ENCODE measurements around the gene APLF. TPM values are rescaled to one million over a fixed set of nuclear protein-coding genes. Genes with fewer than 3 reads are reported as not detected.

APLF gene
- total and polyA plus RNA-seq, 10 of the 15 experiments (the other 5 are each of a cell fraction or from before 2014, with no cell fraction given), result 0.66 to 2.8 (median 1.8) TPM

DNA sequence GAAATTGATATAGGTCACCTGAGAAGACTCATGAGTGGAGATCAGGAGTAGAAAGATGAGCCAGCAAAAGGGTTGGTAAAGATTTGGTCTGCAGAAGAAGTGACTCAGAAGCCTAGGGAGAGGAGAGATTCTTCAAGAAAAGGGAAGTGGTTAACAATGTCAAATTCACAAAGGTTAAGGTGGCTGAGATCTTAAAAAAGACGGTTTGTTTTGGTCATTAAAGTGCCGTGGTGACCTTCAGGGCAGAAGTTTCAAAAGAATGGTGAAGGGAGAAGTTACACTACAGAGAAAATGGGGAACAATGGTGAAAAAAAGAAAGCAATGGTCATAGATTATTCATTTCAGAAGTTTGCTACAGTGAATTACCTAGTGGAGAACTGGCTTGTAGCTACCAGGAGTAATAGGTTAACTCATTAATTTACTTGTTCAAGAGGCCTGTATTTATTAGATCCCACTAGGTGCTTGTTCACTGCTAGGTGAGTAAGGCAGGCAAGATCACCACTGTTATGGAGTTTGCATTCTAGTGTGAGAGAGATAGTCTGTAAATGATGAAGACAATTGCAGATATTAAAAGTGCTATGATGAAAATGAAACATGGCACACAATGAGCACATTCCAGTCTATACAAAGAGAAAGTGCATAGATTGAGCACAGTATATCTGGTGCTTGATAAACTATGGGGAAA lies 43.3 kb upstream of the APLF start (continued):
- TF ChIP-seq, protein P1, sequence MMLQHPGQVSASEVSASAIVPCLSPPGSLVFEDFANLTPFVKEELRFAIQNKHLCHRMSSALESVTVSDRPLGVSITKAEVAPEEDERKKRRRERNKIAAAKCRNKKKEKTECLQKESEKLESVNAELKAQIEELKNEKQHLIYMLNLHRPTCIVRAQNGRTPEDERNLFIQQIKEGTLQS (IDR thresholded peaks at IDR 0.05; ENCODE audit: borderline replicate concordance, extremely low read depth, low read depth, low read length), result no peak
- no peak for TF ChIP-seq NR2C2 (IDR thresholded peaks at IDR 0.05; ENCODE audit: borderline replicate concordance, control insufficient read depth, insufficient read length, low read depth)
- peak; percentile 99 for TF ChIP-seq NBN (IDR thresholded peaks at IDR 0.05)
- TF ChIP-seq POLR2AphosphoS5 (IDR thresholded peaks at IDR 0.05; ENCODE audit: low read length), result peak; percentile 51; the same call in 1 of the 2 replicates
- no peak for TF ChIP-seq WRNIP1 (IDR thresholded peaks at IDR 0.05; ENCODE audit: borderline replicate concordance, low read depth, low read length)
- TF ChIP-seq TCF3 (IDR thresholded peaks at IDR 0.05; ENCODE audit: borderline replicate concordance, insufficient read depth, low read depth, low read length), result no peak
- no peak for TF ChIP-seq KDM1A (IDR thresholded peaks at IDR 0.05; ENCODE audit: borderline replicate concordance)
- TF ChIP-seq, protein P2, sequence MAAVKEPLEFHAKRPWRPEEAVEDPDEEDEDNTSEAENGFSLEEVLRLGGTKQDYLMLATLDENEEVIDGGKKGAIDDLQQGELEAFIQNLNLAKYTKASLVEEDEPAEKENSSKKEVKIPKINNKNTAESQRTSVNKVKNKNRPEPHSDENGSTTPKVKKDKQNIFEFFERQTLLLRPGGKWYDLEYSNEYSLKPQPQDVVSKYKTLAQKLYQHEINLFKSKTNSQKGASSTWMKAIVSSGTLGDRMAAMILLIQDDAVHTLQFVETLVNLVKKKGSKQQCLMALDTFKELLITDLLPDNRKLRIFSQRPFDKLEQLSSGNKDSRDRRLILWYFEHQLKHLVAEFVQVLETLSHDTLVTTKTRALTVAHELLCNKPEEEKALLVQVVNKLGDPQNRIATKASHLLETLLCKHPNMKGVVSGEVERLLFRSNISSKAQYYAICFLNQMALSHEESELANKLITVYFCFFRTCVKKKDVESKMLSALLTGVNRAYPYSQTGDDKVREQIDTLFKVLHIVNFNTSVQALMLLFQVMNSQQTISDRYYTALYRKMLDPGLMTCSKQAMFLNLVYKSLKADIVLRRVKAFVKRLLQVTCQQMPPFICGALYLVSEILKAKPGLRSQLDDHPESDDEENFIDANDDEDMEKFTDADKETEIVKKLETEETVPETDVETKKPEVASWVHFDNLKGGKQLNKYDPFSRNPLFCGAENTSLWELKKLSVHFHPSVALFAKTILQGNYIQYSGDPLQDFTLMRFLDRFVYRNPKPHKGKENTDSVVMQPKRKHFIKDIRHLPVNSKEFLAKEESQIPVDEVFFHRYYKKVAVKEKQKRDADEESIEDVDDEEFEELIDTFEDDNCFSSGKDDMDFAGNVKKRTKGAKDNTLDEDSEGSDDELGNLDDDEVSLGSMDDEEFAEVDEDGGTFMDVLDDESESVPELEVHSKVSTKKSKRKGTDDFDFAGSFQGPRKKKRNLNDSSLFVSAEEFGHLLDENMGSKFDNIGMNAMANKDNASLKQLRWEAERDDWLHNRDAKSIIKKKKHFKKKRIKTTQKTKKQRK (IDR thresholded peaks at IDR 0.05; ENCODE audit: low read depth, low read length), result no peak
- TF ChIP-seq, protein P3, sequence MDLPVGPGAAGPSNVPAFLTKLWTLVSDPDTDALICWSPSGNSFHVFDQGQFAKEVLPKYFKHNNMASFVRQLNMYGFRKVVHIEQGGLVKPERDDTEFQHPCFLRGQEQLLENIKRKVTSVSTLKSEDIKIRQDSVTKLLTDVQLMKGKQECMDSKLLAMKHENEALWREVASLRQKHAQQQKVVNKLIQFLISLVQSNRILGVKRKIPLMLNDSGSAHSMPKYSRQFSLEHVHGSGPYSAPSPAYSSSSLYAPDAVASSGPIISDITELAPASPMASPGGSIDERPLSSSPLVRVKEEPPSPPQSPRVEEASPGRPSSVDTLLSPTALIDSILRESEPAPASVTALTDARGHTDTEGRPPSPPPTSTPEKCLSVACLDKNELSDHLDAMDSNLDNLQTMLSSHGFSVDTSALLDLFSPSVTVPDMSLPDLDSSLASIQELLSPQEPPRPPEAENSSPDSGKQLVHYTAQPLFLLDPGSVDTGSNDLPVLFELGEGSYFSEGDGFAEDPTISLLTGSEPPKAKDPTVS (IDR thresholded peaks at IDR 0.05; ENCODE audit: low read depth, low read length), result no peak
- peak; percentile 99 for TF ChIP-seq SPI1 (IDR thresholded peaks at IDR 0.05; ENCODE audit: borderline replicate concordance, insufficient read depth, low read depth, low read length)
- TF ChIP-seq ZNF217 (IDR thresholded peaks at IDR 0.05), result peak; percentile 95
- peak; percentile 83 for TF ChIP-seq CREM (IDR thresholded peaks at IDR 0.05; ENCODE audit: low read depth)
- TF ChIP-seq, protein P4, sequence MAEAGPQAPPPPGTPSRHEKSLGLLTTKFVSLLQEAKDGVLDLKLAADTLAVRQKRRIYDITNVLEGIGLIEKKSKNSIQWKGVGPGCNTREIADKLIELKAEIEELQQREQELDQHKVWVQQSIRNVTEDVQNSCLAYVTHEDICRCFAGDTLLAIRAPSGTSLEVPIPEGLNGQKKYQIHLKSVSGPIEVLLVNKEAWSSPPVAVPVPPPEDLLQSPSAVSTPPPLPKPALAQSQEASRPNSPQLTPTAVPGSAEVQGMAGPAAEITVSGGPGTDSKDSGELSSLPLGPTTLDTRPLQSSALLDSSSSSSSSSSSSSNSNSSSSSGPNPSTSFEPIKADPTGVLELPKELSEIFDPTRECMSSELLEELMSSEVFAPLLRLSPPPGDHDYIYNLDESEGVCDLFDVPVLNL (IDR thresholded peaks at IDR 0.05; ENCODE audit: low read depth, low read length), result no peak
- TF ChIP-seq, protein P5, sequence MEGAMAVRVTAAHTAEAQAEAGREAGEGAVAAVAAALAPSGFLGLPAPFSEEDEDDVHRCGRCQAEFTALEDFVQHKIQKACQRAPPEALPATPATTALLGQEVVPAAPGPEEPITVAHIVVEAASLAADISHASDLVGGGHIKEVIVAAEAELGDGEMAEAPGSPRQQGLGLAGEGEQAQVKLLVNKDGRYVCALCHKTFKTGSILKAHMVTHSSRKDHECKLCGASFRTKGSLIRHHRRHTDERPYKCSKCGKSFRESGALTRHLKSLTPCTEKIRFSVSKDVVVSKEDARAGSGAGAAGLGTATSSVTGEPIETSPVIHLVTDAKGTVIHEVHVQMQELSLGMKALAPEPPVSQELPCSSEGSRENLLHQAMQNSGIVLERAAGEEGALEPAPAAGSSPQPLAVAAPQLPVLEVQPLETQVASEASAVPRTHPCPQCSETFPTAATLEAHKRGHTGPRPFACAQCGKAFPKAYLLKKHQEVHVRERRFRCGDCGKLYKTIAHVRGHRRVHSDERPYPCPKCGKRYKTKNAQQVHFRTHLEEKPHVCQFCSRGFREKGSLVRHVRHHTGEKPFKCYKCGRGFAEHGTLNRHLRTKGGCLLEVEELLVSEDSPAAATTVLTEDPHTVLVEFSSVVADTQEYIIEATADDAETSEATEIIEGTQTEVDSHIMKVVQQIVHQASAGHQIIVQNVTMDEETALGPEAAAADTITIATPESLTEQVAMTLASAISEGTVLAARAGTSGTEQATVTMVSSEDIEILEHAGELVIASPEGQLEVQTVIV (IDR thresholded peaks at IDR 0.05; ENCODE audit: borderline replicate concordance, partially characterized antibody), result no peak
- TF ChIP-seq, protein P6, sequence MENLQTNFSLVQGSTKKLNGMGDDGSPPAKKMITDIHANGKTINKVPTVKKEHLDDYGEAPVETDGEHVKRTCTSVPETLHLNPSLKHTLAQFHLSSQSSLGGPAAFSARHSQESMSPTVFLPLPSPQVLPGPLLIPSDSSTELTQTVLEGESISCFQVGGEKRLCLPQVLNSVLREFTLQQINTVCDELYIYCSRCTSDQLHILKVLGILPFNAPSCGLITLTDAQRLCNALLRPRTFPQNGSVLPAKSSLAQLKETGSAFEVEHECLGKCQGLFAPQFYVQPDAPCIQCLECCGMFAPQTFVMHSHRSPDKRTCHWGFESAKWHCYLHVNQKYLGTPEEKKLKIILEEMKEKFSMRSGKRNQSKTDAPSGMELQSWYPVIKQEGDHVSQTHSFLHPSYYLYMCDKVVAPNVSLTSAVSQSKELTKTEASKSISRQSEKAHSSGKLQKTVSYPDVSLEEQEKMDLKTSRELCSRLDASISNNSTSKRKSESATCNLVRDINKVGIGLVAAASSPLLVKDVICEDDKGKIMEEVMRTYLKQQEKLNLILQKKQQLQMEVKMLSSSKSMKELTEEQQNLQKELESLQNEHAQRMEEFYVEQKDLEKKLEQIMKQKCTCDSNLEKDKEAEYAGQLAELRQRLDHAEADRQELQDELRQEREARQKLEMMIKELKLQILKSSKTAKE (IDR thresholded peaks at IDR 0.05; ENCODE audit: low read depth, poor library complexity, severe bottlenecking), result peak; percentile 97
- no peak for TF ChIP-seq RB1 (IDR thresholded peaks at IDR 0.05; ENCODE audit: borderline replicate concordance)
- TF ChIP-seq SMARCA5 (IDR thresholded peaks at IDR 0.05), result 0 out of 2 replicates have a peak, but pooled peaks have one; percentile 38
- peak; percentile 52; the same call in 2 of the 3 replicates for TF ChIP-seq POU2F2 (IDR thresholded peaks at IDR 0.05; ENCODE audit: borderline replicate concordance, low read depth, low read length)

Measured in GM12878 (cell line).